Right lobe of liver (tissue), 6 donors: ENCODE data around the gene FSTL4. TPM values are rescaled to one million over a fixed set of nuclear protein-coding genes. Genes with fewer than 3 reads are reported as not detected.

Experiments
- ATAC-seq, 4 donors: fragments of 200-7000 bp; cut with Tn5 transposase; one replicate each; pipeline ENCODE4 v1.9.1; 2020; ENCODE audit warnings: mild to moderate bottlenecking in 4 of 4, moderate library complexity in 4 of 4
- DNase-seq, 3 donors: peaks; one replicate each; pipeline ENCODE4 v3.0.0-alpha.2; 2020
- H3K27ac ChIP-seq, 3 donors: fragments of 200-600 bp; one replicate each; pipeline ENCODE4 v1.8.0; 2022
- H3K27me3 ChIP-seq, 2 donors: fragments of 200-600 bp; one replicate each; pipeline ENCODE4 v1.8.0; 2022
- H3K36me3 ChIP-seq, 4 donors: fragments of 200-600 bp; sonication (generic) in 1 of 4; one replicate each; pipeline versions ENCODE4 v1.5.1 to v1.8.0; 2017 to 2022; ENCODE audit warnings: control low read depth in 1 of 4
- H3K4me1 ChIP-seq, 4 donors: fragments of 200-600 bp; sonication (generic) in 1 of 4; one replicate each; pipeline versions ENCODE4 v1.5.1 to v1.8.0; 2017 to 2022; ENCODE audit warnings: control low read depth in 1 of 4
- H3K4me3 ChIP-seq, 3 donors: fragments of 200-600 bp; one replicate each; pipeline ENCODE4 v1.8.0; 2022
- H3K9me3 ChIP-seq, 4 donors: fragments of 200-600 bp; sonication (generic) in 1 of 4; one replicate each; pipeline versions ENCODE4 v1.5.1 to v1.8.0; 2017 to 2022; ENCODE audit warnings: control low read depth in 1 of 4
- POLR2A ChIP-seq: fragments of 450-650 bp; IDR thresholded peaks from one replicate; pipeline ENCODE4 v1.6.1; 2017; ENCODE audit warnings: antibody characterized with exemption, mild to moderate bottlenecking
- WGBS: methylation state at CpG from one replicate; pipeline ENCODE4 v1.1.6; 2018; ENCODE audit warnings: low coverage, low lambda C conversion rate; ENCODE audit not compliant: insufficient coverage; ENCODE audit errors: missing lambda C conversion rate; 5-methylcytosine and 5-hydroxymethylcytosine counted together
- intact Hi-C, 2 donors: fragments of 100-400 bp; cut with DNase I; formaldehyde crosslinking; loops; one replicate each; pipeline versions ENCODE4 v1.11.2 to v1.14.1; 2022
- total RNA-seq, 6 experiments: library from RNA; depleted of rRNA in 2 of 6; stranded (reverse); fragments of >200 nt in 2 of 6; fragmentation: NEBNext Ultra II Directional in 3 of 6; extraction: Animal tissue kit (Norgen Biotek cat#: 25700) in 3 of 6; gene quantifications; one replicate each; pipeline versions ENCODE4 v1.1.0 to v1.2.4, GENCODE V29; 2016 to 2023
- TF ChIP-seq, protein P1 (sequence below), 4 donors: fragments of 200-600 bp in 3 of 4; fragments of 450-650 bp in 1 of 4; IDR thresholded peaks; one replicate each; pipeline versions ENCODE4 v1.5.1 to v1.8.0; 2016 to 2022; ENCODE audit warnings: antibody characterized with exemption in 4 of 4, mild to moderate bottlenecking in 2 of 4
- donor health status: DM: no; HTN: yes; CAD: no.
- donor health status: DM: no; HTN: no; CAD: no.
- donor health status: DM: no; HTN: no; CAD: no.
- donor health status: DM: no; HTN: yes; CAD: no.
- donor health status: DM: no; HTN: yes; CAD: no.

Gene FSTL4
- total RNA-seq, 6 experiments from 2014 or later: 0.62 to 1.3 (median 0.80) TPM; not detected in 3

- Histone ChIP-seq H3K36me3 (no peaks in the 10 kb centered on the region), H3K27ac (no peak overlapping the region), H3K9me3 (no peaks in the 10 kb centered on the region), H3K4me1 (no peaks in the 10 kb centered on the region), H3K4me3 (no peak overlapping the region), H3K27me3 (no peaks in the 10 kb centered on the region)
- no peak for ATAC-seq
- intact Hi-C loops: no loop called here
- no peak for DNase-seq
- TF ChIP-seq, protein P1, sequence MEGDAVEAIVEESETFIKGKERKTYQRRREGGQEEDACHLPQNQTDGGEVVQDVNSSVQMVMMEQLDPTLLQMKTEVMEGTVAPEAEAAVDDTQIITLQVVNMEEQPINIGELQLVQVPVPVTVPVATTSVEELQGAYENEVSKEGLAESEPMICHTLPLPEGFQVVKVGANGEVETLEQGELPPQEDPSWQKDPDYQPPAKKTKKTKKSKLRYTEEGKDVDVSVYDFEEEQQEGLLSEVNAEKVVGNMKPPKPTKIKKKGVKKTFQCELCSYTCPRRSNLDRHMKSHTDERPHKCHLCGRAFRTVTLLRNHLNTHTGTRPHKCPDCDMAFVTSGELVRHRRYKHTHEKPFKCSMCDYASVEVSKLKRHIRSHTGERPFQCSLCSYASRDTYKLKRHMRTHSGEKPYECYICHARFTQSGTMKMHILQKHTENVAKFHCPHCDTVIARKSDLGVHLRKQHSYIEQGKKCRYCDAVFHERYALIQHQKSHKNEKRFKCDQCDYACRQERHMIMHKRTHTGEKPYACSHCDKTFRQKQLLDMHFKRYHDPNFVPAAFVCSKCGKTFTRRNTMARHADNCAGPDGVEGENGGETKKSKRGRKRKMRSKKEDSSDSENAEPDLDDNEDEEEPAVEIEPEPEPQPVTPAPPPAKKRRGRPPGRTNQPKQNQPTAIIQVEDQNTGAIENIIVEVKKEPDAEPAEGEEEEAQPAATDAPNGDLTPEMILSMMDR (IDR thresholded peaks at IDR 0.05): no peak
- TF ChIP-seq POLR2A: no peak
- WGBS: no CpG with 5 or more reads among the region's 14 CpGs
Measured at GRCh38 chr5:133334796-133335639, 277.3 kb downstream of the FSTL4 start.

DNA sequence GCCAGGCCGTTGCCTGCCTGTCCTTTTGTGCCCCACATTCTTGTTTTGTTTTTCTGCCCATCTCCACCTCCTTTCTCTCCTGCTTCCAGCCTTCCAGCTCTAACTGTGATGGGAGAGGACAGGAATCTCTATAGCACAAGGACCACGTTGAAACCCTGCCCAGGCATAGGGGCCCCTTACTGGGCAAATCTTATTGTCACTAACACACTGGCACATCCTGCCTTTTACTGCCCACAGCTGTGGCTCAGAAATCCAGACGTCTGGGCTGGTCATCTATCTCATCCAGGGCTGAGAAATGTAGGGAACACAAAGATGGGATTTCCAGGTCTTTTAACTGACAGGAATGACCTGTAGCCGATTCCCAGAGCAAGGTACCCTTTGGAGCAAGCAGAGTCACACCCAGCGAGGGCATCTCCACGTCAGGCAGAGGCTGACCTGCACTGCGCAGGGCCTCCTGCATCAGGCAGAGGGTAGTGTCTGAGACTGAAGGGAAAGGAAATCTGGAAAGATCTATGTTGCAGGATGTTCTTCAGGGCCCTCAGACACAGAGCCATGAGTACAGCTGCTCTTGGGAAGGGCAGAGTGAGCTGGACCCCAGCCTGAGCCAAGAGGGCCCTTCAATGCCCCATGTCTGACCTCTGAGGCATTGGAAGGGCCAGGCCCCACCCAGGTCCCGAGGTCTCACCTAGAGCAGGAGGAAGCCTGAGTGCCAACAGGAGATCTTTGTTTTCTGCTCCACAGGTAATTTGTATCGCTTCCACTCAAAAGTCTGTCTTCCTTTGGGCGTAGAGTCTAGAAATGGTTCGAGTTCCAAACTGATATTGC, 278.8 kb downstream of the FSTL4 start:
- Histone ChIP-seq H3K4me3 (no peak overlapping the region), H3K27ac (no peak overlapping the region), H3K36me3 (no peaks in the 10 kb centered on the region), H3K4me1 (no peaks in the 10 kb centered on the region), H3K27me3 (no peaks in the 10 kb centered on the region), H3K9me3 (no peaks in the 10 kb centered on the region)
- no peak for ATAC-seq
- intact Hi-C loops: no loop called here
- DNase-seq: no peak
- 67% methylated on average over 8 of the region's 11 CpGs for WGBS
- TF ChIP-seq, protein P1 (IDR thresholded peaks at IDR 0.05): no peak
- TF ChIP-seq POLR2A: no peak

DNA sequence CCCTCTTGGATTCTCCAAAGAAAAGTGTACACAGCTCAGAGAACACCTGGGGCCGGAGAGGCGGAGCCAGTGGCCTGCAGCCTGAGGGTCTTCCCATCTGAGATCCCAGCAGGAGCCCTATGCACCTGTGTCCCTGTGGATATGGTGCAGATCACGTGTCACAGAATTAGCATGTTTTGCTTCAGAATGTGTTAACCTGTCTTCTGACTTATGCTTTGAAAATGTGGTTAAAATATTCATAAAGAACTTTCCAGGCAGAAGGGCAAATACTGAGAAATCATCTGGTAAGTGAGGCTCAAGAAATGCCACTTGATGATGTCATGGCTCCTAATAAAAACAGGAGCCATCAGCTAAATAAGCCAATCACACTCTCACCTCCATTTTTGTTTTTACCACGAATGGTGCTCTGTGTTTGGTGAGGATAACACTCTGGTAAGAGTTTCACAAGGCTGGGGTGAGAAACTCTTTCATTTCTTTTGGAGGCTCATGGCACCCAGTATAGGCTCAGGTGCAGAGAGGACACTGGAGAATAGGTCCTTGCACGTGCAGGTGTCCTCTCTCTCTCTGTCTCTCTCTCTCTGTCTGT, 279.8 kb downstream of the FSTL4 start:
- no peaks in the 10 kb centered on the region for H3K27me3 ChIP-seq
- intact Hi-C loops: no loop called here
- peaks cover 0 to 8% (median under 1%) of the 10 kb centered on the region in 4 donors for H3K4me1 ChIP-seq
- DNase-seq: no peak
- H3K27ac ChIP-seq: no peak overlapping the region
- ATAC-seq: no peak
- WGBS: 87% methylated on average over 3 of the region's 5 CpGs
- H3K9me3 ChIP-seq: no peaks in the 10 kb centered on the region
- TF ChIP-seq POLR2A: no peak
- TF ChIP-seq, protein P1 (IDR thresholded peaks at IDR 0.05): no peak
- H3K36me3 ChIP-seq: no peaks in the 10 kb centered on the region
- H3K4me3 ChIP-seq: no peak overlapping the region

GRCh38 chr5:133331941-133332340, 280.4 kb downstream of the FSTL4 start:
- DNase-seq (no peak), ATAC-seq (no peak)
- no peaks in the 10 kb centered on the region for H3K9me3 ChIP-seq
- H3K4me1 ChIP-seq: peaks cover 0 to 13% (median 3%) of the 10 kb centered on the region in 4 donors
- no peaks in the 10 kb centered on the region for H3K36me3 ChIP-seq
- H3K27ac ChIP-seq: no peak overlapping the region
- TF ChIP-seq, protein P1 (IDR thresholded peaks at IDR 0.05): no peak
- TF ChIP-seq POLR2A: no peak
- intact Hi-C loops: no loop called here
- no peak overlapping the region for H3K4me3 ChIP-seq
- 93% methylated on average over 8 of the region's 12 CpGs for WGBS
- H3K27me3 ChIP-seq: no peaks in the 10 kb centered on the region
